T-helper 2 cell (primary cell): Measurements from ENCODE around the gene CCBE1.

ENCODE experiments used
- DNase-seq, 5 experiments: peaks; one replicate each; pipeline versions ENCODE4 v3.0.0 to v3.0.0-alpha.2; 2012 to 2022

Gene CCBE1

GRCh38 chr18:59437851-59438569, 259.2 kb downstream of the CCBE1 start:
- no peak for DNase-seq

- no peak for DNase-seq
Measured at GRCh38 chr18:59432803-59433597, 264.2 kb downstream of the CCBE1 start.

- no peak for DNase-seq
Measured at GRCh38 chr18:59431131-59431530, 266.1 kb downstream of the CCBE1 start.

DNA sequence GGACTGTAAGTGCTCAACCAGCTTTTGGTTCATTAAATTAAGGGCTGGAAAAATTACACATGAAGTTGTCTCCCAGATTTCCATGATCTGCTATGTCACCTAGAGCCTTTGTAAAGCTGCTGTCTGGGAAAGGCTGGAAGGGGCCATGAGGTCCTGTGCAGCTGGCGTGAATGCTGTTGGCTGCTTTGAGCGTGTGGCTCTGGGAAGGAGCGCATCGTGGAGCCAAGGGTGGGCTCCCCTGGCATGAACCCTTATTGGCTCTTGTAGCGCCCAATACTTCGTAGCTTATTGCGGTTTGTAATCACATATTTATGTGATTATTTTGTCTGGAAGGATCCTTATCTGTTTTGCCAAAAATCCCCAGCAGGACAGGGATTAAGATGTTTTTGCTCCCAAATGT, 267.6 kb downstream of the CCBE1 start:
- DNase-seq: no peak

GRCh38 chr18:59428018-59428417, 269.2 kb downstream of the CCBE1 start:
- DNase-seq: no peak

DNA sequence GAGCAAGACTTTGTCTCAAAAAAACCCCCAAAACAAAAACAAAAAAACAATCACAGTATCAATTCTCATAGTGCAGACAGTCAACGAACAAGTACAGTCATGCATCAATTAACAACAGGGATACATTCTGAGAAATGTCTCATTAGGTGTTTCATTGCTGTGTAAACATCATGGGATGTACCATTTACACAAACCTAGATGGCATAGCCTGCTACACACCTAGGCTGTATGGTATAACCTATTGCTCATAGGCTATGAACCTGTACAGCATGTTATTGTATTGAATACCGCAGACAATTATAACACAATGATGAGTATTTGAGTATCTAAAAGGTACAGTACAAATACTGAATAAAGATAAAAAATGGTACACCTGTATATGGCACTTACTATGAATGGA, 270.4 kb downstream of the CCBE1 start:
- DNase-seq: no peak

- no peak for DNase-seq
Measured at GRCh38 chr18:59423259-59423658, 274.0 kb downstream of the CCBE1 start.

DNA sequence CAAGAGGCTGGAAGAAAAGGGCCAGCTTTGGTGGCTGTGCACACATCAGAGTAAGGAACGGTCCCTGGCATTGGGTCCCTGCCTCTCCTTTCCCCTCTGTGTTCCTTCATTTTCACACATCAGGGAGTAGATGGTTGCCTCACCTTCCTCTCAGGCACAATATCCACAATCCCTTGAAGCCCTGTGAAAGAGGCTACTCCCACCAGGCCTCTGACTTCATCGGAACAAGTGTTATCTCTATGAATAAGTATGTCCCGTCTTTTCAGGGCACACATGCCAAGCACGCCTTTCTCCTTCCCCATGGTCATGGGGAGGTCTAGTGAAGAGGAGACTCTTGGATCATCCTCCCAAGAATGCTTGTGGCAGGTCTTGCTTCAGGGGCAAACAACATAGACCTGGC, 277.0 kb downstream of the CCBE1 start:
- no peak for DNase-seq

GRCh38 chr18:59419386-59419785, 277.8 kb downstream of the CCBE1 start:
- no peak for DNase-seq

GRCh38 chr18:59416818-59417217, 280.4 kb downstream of the CCBE1 start:
- no peak for DNase-seq

- no peak for DNase-seq
Measured at GRCh38 chr18:59414111-59414653, 283.0 kb downstream of the CCBE1 start.

- DNase-seq: peak; percentile 12 to 77 (median 48)
Measured at GRCh38 chr18:59402432-59403090, 294.7 kb downstream of the CCBE1 start.

DNA sequence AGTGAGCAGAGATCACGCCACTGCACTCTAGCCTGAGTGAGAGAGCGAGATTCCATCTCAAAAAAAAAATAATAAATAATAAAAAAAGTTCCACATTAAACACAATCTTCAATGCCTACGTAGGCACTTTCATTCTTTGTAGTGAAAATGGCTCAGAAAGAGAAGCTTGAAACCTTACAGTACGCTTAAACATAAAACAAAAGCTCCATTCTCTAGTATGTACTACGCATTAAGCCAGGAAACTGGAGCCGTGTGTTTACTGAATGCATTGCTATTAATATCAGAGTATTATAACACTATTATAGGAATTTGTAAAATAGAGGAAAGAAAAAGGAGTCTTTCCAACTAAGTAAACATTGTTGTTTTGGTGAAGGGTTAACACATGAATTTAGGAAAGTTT, 296.8 kb downstream of the CCBE1 start:
- DNase-seq: no peak

- DNase-seq: peak in 1 of 5 experiments; percentile 32
Measured at GRCh38 chr18:59395226-59396175, 301.7 kb downstream of the CCBE1 start.

DNA sequence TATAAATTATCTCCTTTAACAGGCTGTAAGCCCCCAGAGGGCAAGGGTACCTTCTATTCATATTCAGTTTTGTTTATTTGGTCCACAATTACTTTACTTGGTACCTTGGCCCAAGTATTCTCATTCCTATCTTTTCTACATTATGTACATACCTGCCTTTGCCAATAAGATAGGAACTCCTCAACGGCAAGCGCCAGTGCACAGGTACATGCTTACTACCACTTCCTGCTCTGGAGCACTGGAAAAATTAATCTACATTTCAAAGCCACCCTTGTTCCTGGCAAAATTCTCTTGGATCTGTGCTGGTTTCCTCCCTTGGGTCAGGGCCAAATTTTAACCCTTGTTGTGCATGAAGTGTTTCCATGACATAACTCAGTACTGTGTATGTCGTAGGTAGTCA, 303.8 kb downstream of the CCBE1 start:
- no peak for DNase-seq

- DNase-seq: no peak
Measured at GRCh38 chr18:59388817-59389216, 308.4 kb downstream of the CCBE1 start.

DNA sequence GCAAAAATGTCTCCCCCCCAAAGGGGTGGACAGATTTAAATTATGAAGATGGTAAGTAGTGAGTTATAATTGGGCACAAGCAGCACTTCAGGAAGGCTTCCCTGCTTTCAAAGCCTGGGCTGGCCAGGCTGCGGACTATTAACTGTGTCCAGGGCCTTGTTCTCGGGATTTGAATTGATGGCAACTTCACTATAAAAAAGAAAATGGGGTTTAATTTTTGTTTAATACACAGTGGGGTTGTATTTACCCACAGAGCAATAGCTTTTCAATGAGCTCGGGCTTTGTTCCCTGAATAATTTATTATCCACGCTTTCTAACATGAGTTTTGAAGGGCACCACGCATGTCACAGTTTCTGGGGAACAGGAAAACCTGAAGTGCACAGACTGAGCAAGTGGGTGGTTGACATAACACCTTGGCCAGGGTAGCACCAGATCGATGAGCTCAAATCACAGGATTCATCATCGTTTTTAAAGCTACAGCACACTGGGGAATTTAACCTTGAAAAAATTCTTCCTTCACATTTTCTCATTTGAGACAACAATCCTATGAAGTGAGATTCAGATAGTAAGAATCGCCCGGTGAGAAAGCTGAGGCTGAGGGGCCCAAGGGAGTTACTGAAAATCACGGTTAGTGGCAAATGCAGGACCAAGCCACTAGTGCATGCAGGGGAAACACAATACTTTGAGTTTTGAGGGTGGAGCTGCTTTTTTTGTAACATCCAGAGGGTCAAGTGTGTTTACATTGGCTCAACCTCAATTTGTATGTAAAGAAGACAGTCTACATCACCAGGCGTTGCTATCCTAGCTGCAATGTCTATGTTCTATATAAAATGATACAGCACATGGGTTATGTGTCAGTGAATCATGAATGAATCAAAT, 309.3 kb downstream of the CCBE1 start:
- no peak for DNase-seq

DNA sequence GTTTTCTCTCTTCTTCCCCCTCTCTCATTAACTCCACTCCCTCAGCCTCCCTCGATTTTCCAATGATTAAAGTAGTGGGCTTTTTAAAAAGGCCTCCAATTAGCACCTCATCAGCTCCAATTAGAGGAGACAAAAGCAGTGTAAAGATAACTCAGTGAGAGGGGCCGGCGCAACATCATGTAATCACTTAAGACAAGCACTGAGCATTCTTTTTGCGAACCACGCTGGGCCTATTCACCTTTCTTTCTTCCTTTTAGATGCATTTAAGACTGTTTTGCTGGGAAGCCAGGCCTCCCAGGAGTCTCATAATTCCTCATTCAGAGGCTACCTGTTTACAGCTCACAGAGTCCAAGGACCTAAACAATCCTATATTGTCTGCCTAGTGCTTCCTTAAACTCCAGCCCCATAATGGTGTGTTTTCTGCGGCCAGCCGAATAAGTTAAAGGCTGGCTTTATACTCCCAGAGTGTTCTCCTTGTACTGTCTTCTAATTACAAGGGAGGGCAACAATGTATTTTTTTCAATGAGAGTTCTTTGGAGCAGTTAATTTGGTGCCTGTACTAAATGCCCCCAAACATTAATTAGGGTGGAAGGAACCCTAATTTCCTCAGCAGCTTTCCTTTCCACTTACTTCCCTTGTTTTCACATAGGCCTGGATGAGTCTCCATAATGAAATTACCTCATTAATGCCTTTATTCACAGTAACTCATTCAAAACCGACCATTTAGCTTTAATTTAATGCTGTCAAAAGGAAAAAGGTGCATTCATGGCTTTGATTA, 310.1 kb downstream of the CCBE1 start:
- no peak for DNase-seq

- DNase-seq: no peak
Measured at GRCh38 chr18:59385191-59385590, 312.0 kb downstream of the CCBE1 start.

DNA sequence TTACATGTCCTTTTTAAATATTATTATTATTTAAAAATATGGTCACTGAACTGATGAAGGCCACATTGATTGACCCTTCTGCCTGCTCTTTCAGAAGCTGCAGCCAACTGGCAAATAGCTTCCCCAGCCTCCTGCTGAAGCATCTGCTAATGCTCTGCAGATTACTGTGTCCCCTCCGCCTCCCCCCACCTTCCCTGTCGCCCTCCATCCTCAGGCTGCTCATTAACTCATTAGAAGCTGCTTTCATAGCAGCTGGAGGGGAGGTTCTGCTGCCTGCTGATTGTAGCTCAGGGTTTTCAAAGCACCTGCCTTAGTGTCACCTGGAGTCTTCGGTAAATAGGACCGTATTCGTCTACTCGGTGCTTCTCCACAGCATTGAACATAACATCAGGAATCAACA, 313.4 kb downstream of the CCBE1 start:
- DNase-seq: no peak
